Measurements from ENCODE around the gene SLC35F3.

DNA sequence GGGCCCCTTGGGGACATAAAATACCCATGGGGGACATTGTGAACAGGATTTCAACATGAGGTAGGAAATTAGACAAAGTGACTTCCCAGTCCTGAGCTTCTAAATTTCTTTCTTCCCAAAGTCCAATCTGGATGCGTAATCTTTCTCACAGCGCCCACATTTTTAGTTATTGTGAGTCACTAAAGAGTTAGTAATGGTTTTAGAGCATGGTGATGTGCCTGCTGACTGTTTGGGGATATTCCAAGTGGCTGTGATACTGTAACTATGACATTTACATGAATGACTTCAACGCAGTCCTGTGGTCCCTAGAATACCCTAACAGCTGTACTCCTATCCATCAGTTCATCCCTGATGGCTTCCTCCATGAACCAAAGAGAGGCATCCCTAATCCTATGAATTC lies 244.7 kb downstream of the SLC35F3 start:
- TF ChIP-seq, protein P1, sequence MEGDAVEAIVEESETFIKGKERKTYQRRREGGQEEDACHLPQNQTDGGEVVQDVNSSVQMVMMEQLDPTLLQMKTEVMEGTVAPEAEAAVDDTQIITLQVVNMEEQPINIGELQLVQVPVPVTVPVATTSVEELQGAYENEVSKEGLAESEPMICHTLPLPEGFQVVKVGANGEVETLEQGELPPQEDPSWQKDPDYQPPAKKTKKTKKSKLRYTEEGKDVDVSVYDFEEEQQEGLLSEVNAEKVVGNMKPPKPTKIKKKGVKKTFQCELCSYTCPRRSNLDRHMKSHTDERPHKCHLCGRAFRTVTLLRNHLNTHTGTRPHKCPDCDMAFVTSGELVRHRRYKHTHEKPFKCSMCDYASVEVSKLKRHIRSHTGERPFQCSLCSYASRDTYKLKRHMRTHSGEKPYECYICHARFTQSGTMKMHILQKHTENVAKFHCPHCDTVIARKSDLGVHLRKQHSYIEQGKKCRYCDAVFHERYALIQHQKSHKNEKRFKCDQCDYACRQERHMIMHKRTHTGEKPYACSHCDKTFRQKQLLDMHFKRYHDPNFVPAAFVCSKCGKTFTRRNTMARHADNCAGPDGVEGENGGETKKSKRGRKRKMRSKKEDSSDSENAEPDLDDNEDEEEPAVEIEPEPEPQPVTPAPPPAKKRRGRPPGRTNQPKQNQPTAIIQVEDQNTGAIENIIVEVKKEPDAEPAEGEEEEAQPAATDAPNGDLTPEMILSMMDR (IDR thresholded peaks at IDR 0.05), result no peak
- no peak for TF ChIP-seq POLR2AphosphoS5 (IDR thresholded peaks at IDR 0.05; ENCODE audit: insufficient read depth in 1 of 2, low read depth in 1 of 2)
